GM19372 (cell line): ENCODE measurements around the gene PADI2.

ENCODE experiments used
- ATAC-seq: cut with Tn5 transposase; IDR thresholded peaks from one replicate; pipeline ENCODE4 v1.9.1; 2021; ENCODE audit warnings: mild to moderate bottlenecking, low read depth, moderate library complexity; ENCODE audit not compliant: unreplicated experiment

PADI2 gene

GRCh38 chr1:17117451-17118265, 1.6 kb downstream of the PADI2 start:
- no peak for ATAC-seq

- no peak for ATAC-seq
Observed at GRCh38 chr1:17116643-17117042, 2.6 kb downstream of the PADI2 start.

GRCh38 chr1:17113963-17114362, 5.3 kb downstream of the PADI2 start:
- ATAC-seq, result no peak

GRCh38 chr1:17112496-17113236, 6.6 kb downstream of the PADI2 start:
- ATAC-seq, result no peak

- ATAC-seq, result no peak
Observed at GRCh38 chr1:17112076-17112475, 7.2 kb downstream of the PADI2 start.

GRCh38 chr1:17110555-17110926, 8.7 kb downstream of the PADI2 start:
- ATAC-seq, result no peak

GRCh38 chr1:17109892-17110554, 9.2 kb downstream of the PADI2 start:
- no peak for ATAC-seq

- ATAC-seq, result no peak
Observed at GRCh38 chr1:17108786-17109185, 10.5 kb downstream of the PADI2 start.

- no peak for ATAC-seq
Observed at GRCh38 chr1:17108360-17108759, 10.9 kb downstream of the PADI2 start.

GRCh38 chr1:17104782-17105181, 14.5 kb downstream of the PADI2 start:
- ATAC-seq, result no peak

GRCh38 chr1:17102232-17102631, 17.0 kb downstream of the PADI2 start:
- ATAC-seq, result no peak

- no peak for ATAC-seq
Observed at GRCh38 chr1:17101261-17101660, 18.0 kb downstream of the PADI2 start.

- ATAC-seq, result no peak
Observed at GRCh38 chr1:17099616-17100340, 19.5 kb downstream of the PADI2 start.

- ATAC-seq, result no peak
Observed at GRCh38 chr1:17098446-17099317, 20.6 kb downstream of the PADI2 start.

- no peak for ATAC-seq
Observed at GRCh38 chr1:17097787-17098186, 21.5 kb downstream of the PADI2 start.

- no peak for ATAC-seq
Observed at GRCh38 chr1:17097147-17097546, 22.1 kb downstream of the PADI2 start.

GRCh38 chr1:17096584-17096983, 22.7 kb downstream of the PADI2 start:
- no peak for ATAC-seq

GRCh38 chr1:17095141-17095540, 24.1 kb downstream of the PADI2 start:
- no peak for ATAC-seq

GRCh38 chr1:17094664-17095063, 24.6 kb downstream of the PADI2 start:
- no peak for ATAC-seq
